Smooth muscle cell (in vitro differentiated cells): Measurements from ENCODE around the gene GAP43. TPM values are rescaled to one million over a fixed set of nuclear protein-coding genes. Genes with fewer than 3 reads are reported as not detected.

ENCODE experiments used
- DNase-seq: peaks from one replicate; lab custom pipeline; 2025; ENCODE audit not compliant: unreplicated experiment; lab: John Stamatoyannopoulos, UW
- H2AFZ ChIP-seq: fragments of 200-600 bp; sonication (generic); 2 replicates; pipeline ENCODE4 v1.6.0; 2016; ENCODE audit warnings: antibody characterized with exemption, low read depth, mild to moderate bottlenecking
- H3F3A ChIP-seq: fragments of 200-600 bp; sonication (generic); 2 replicates; pipeline ENCODE4 v1.6.0; 2017; ENCODE audit warnings: antibody characterized with exemption, low read depth
- H3K27ac ChIP-seq: fragments of 200-600 bp; sonication (generic); 2 replicates; pipeline ENCODE4 v1.5.1; 2016; ENCODE audit warnings: low read depth, mild to moderate bottlenecking
- H3K27me3 ChIP-seq: fragments of 200-600 bp; sonication (generic); 2 replicates; pipeline ENCODE4 v1.6.1; 2016; ENCODE audit warnings: low read depth, mild to moderate bottlenecking
- H3K36me3 ChIP-seq: fragments of 200-600 bp; sonication (generic); 2 replicates; pipeline ENCODE4 v1.5.1; 2016; ENCODE audit warnings: low read depth
- H3K4me1 ChIP-seq: fragments of 200-600 bp; sonication (generic); 2 replicates; pipeline ENCODE4 v1.5.1; 2016; ENCODE audit warnings: low read depth
- H3K4me2 ChIP-seq: fragments of 200-600 bp; sonication (generic); 2 replicates; pipeline ENCODE4 v1.6.0; 2016; ENCODE audit warnings: mild to moderate bottlenecking
- H3K4me3 ChIP-seq: fragments of 200-600 bp; sonication (generic); 2 replicates; pipeline ENCODE4 v1.5.1; 2016; ENCODE audit warnings: mild to moderate bottlenecking
- H3K79me2 ChIP-seq: fragments of 200-600 bp; sonication (generic); 2 replicates; pipeline ENCODE4 v1.6.0; 2016; ENCODE audit warnings: low read depth, mild to moderate bottlenecking
- H3K9ac ChIP-seq: fragments of 200-600 bp; sonication (generic); 2 replicates; pipeline ENCODE4 v1.6.0; 2016; ENCODE audit warnings: low read depth
- H3K9me3 ChIP-seq: fragments of 200-600 bp; sonication (generic); replicated peaks from 2 replicates; pipeline ENCODE4 v1.5.1; 2016; ENCODE audit warnings: low read depth
- H4K20me1 ChIP-seq: fragments of 200-600 bp; sonication (generic); 2 replicates; pipeline ENCODE4 v1.6.0; 2016; ENCODE audit warnings: low read depth
- WGBS: methylation state at CpG from one replicate; pipeline ENCODE4 v1.1.7; 2016; ENCODE audit warnings: low lambda C conversion rate; 5-methylcytosine and 5-hydroxymethylcytosine counted together
- polyA plus RNA-seq: library from polyadenylated mRNA; unstranded; fragments of >200 nt; fragmentation: Nextera tagmentation; extraction: Ambion mirVana; gene quantifications from 2 replicates; pipeline ENCODE4 v1.2.1, GENCODE V29; 2016
- total RNA-seq: library from RNA; depleted of rRNA; stranded (reverse); fragments of >200 nt; gene quantifications from 2 replicates; pipeline ENCODE4 v1.2.3, GENCODE V29; 2014
- TF ChIP-seq, protein P1 (sequence below): fragments of 200-600 bp; sonication (generic); IDR thresholded peaks from 2 replicates; pipeline ENCODE4 v1.5.1; 2017; ENCODE audit warnings: borderline replicate concordance, mild to moderate bottlenecking, antibody characterized with exemption; ENCODE audit not compliant: insufficient read depth, poor library complexity, severe bottlenecking

Gene GAP43
- total and polyA plus RNA-seq, 2 experiments from 2014 or later: 5.3 to 11.7 TPM

DNA sequence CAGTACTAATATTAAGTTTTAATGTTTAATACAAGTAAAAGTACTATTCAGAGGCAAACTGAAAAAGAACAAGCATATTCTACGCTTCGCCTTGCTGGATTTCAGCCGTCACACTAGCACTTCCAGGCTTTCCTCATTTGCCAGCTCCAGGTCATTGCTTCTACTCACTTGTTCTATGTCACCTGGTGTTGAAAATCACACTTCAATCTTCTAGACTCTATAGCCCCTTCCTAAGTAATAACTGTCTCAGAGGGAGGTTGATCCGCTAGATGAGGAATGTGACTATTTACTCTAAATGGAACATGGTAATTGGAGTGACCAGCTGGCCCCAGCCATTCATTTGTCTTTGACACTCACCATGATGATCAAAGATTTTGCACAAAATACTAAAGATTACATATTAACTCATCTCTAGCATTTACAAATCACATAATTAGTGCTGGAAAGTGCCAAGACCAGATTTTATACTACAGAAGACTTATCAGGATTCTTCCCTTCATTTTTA is 92.0 kb downstream of the GAP43 start:
- no peak overlapping the region for H3K4me3 ChIP-seq
- no peaks in the 10 kb centered on the region for H3K79me2 ChIP-seq
- no peak overlapping the region for H3K9ac ChIP-seq
- H4K20me1 ChIP-seq: no peaks in the 10 kb centered on the region
- DNase-seq: no peak
- peaks cover 4% of the 10 kb centered on the region for H3F3A ChIP-seq
- no peak overlapping the region for H2AFZ ChIP-seq
- peaks cover 11% of the 10 kb centered on the region for H3K4me1 ChIP-seq
- no peak overlapping the region for H3K27ac ChIP-seq
- H3K4me2 ChIP-seq: no peak overlapping the region
- WGBS: 73% methylated on average over 4 of the region's 4 CpGs
- no peaks in the 10 kb centered on the region for H3K36me3 ChIP-seq
- H3K27me3 ChIP-seq: no peaks in the 10 kb centered on the region
- no peaks in the 10 kb centered on the region for H3K9me3 ChIP-seq
- TF ChIP-seq, protein P1, sequence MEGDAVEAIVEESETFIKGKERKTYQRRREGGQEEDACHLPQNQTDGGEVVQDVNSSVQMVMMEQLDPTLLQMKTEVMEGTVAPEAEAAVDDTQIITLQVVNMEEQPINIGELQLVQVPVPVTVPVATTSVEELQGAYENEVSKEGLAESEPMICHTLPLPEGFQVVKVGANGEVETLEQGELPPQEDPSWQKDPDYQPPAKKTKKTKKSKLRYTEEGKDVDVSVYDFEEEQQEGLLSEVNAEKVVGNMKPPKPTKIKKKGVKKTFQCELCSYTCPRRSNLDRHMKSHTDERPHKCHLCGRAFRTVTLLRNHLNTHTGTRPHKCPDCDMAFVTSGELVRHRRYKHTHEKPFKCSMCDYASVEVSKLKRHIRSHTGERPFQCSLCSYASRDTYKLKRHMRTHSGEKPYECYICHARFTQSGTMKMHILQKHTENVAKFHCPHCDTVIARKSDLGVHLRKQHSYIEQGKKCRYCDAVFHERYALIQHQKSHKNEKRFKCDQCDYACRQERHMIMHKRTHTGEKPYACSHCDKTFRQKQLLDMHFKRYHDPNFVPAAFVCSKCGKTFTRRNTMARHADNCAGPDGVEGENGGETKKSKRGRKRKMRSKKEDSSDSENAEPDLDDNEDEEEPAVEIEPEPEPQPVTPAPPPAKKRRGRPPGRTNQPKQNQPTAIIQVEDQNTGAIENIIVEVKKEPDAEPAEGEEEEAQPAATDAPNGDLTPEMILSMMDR: no peak

DNA sequence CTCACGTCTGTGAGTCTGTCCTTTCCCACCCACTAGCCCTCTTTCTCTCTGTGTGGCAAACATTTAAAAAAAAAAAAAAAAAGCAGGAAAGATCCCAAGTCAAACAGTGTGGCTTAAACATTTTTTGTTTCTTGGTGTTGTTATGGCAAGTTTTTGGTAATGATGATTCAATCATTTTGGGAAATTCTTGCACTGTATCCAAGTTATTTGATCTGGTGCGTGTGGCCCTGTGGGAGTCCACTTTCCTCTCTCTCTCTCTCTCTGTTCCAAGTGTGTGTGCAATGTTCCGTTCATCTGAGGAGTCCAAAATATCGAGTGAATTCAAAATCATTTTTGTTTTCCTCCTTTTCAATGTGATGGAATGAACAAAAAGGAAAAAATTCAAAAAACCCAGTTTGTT is 97.7 kb downstream of the GAP43 start:
- H3K9ac ChIP-seq: no peak overlapping the region
- H3K4me1 ChIP-seq: no peaks in the 10 kb centered on the region

DNA sequence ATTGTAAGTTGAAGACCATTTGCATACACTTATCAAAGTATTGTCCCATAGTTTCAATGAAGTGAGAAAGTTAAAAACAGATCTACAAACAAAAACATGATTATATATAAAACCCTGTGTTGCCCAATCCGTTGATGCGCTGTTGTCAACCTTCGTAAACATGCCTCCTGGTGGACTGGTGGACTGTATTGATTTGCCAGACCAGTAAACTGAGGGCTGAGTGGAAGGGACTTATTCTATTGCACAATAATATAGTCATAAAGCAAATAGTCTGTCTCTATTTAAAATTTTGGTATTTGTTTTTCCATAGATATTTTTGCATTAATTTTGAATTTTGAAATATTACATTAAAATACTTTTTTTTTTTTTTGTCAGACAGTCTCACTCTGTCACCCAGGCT is 102.5 kb downstream of the GAP43 start:
- no peaks in the 10 kb centered on the region for H3K79me2 ChIP-seq
- WGBS: 93% methylated on average over 3 of the region's 3 CpGs

More for the DNA sequence above, 97.7 kb downstream of the GAP43 start:
- H3K36me3 ChIP-seq: no peaks in the 10 kb centered on the region
- no peaks in the 10 kb centered on the region for H3F3A ChIP-seq
- H4K20me1 ChIP-seq: no peaks in the 10 kb centered on the region
- no peaks in the 10 kb centered on the region for H3K27me3 ChIP-seq
- H3K79me2 ChIP-seq: no peaks in the 10 kb centered on the region
- TF ChIP-seq, protein P1: no peak
- no peaks in the 10 kb centered on the region for H3K9me3 ChIP-seq
- H3K27ac ChIP-seq: no peak overlapping the region
- WGBS: 89% methylated on average over 4 of the region's 4 CpGs
- no peak overlapping the region for H3K4me2 ChIP-seq
- no peak for DNase-seq
- no peak overlapping the region for H3K4me3 ChIP-seq
- no peak overlapping the region for H2AFZ ChIP-seq

DNA sequence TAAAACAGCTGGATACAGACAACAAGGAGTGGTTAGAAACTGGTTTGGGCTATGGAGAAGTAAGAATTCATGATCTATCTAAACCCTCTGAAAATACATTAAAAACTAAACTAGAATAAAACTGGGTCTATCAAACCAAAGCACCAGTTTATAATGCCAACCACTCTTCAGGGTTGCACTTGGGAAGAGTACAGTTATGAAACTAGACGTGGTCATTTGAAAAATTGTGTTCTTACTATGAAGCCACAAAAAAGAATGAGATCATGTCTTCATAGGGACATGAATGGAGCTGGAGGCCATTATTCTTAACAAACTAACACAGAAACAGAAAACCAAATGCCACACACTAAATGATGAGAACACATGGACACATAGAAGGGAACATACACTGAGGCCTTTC is 103.8 kb downstream of the GAP43 start:
- Histone ChIP-seq H2AFZ (no peak overlapping the region), H3K9ac (no peak overlapping the region), H3K79me2 (no peaks in the 10 kb centered on the region), H3K27ac (no peak overlapping the region), H3K4me3 (no peak overlapping the region), H3K36me3 (no peaks in the 10 kb centered on the region), H3K4me2 (no peak overlapping the region), H3F3A (no peaks in the 10 kb centered on the region), H4K20me1 (no peaks in the 10 kb centered on the region), H3K4me1 (no peaks in the 10 kb centered on the region), H3K27me3 (no peaks in the 10 kb centered on the region), H3K9me3 (no peaks in the 10 kb centered on the region)
- DNase-seq: no peak
- TF ChIP-seq, protein P1: no peak
- 95% methylated on average over 1 of the region's 1 CpG for WGBS

More for the DNA sequence above, 102.5 kb downstream of the GAP43 start:
- TF ChIP-seq, protein P1: no peak
- no peak overlapping the region for H3K27ac ChIP-seq
- no peaks in the 10 kb centered on the region for H3K4me1 ChIP-seq
- no peak overlapping the region for H2AFZ ChIP-seq
- no peak for DNase-seq
- H3K9me3 ChIP-seq: no peaks in the 10 kb centered on the region
- no peaks in the 10 kb centered on the region for H3K27me3 ChIP-seq
- no peaks in the 10 kb centered on the region for H3K36me3 ChIP-seq
- H4K20me1 ChIP-seq: no peaks in the 10 kb centered on the region
- no peaks in the 10 kb centered on the region for H3F3A ChIP-seq
- no peak overlapping the region for H3K4me2 ChIP-seq
- no peak overlapping the region for H3K4me3 ChIP-seq
- H3K9ac ChIP-seq: no peak overlapping the region
